Endothelial cell of umbilical vein (primary cell): Measurements from ENCODE around the gene ANKH. TPM values are rescaled to one million over a fixed set of nuclear protein-coding genes. Genes with fewer than 3 reads are reported as not detected.

ENCODE experiments used
- BruUV-seq: library from RNA; stranded (reverse); fragments of 400-500 nt; replicated peaks from 2 replicates; lab custom pipeline; 2021; lab: Mats Ljungman, UMichigan
- CTCF ChIA-PET: fragments of 300-600, 350-600 bp; sonication (Branson Sonifier 250); formaldehyde crosslinking; loops from one replicate; lab custom pipeline; 2021; ENCODE audit warnings: antibody characterized with exemption, inconsistent platforms; lab: Charles Lee
- POLR2A ChIA-PET: fragments of 300-600, 350-600 bp; sonication (Branson Sonifier 250); formaldehyde crosslinking; loops from one replicate; lab custom pipeline; 2021; ENCODE audit warnings: antibody characterized with exemption, inconsistent platforms; lab: Charles Lee
- DNase-seq: peaks from one replicate; pipeline ENCODE4 v3.0.0-alpha.2; 2011; ENCODE audit warnings: low read depth, low spot score
- FAIRE-seq: peaks from 2 replicates; lab custom pipeline; 2011; peaks lifted over from hg19 to GRCh38; lab: Jason Lieb, UNC
- H2AFZ ChIP-seq: 2 replicates; pipeline ENCODE4 v1.6.0; 2012; ENCODE audit warnings: low read depth, low read length, control low read depth, inconsistent platforms
- H3K27ac ChIP-seq: 2 replicates; pipeline ENCODE4 v1.5.1; 2011; ENCODE audit warnings: low read depth, mild to moderate bottlenecking, control low read depth, low read length, moderate library complexity; ENCODE audit not compliant: insufficient read depth
- H3K27me3 ChIP-seq, 2 experiments: 2 replicates each; pipeline versions ENCODE4 v1.6.0 to v1.6.1; 2011; ENCODE audit warnings: low read length in 2 of 2, mixed read lengths in 1 of 2; ENCODE audit not compliant: control insufficient read depth in 2 of 2, insufficient read depth in 2 of 2
- H3K36me3 ChIP-seq, 2 experiments: 2 replicates in 1 of 2; 3 replicates in 1 of 2; pipeline ENCODE4 v1.5.1; 2011; ENCODE audit warnings: low read length in 2 of 2, mild to moderate bottlenecking in 1 of 2, moderate library complexity in 1 of 2; ENCODE audit not compliant: control insufficient read depth in 2 of 2, insufficient read depth in 2 of 2; ENCODE audit errors: extremely low read depth in 1 of 2
- H3K4me1 ChIP-seq: 3 replicates; pipeline ENCODE4 v1.5.1; 2011; ENCODE audit warnings: mild to moderate bottlenecking, low read length; ENCODE audit not compliant: control insufficient read depth, insufficient read depth; ENCODE audit errors: extremely low read depth
- H3K4me2 ChIP-seq: 2 replicates; pipeline ENCODE4 v1.6.1; 2011; ENCODE audit warnings: low read length, control low read depth, mixed read lengths; ENCODE audit not compliant: insufficient read depth
- H3K4me3 ChIP-seq, 3 experiments: fragments of 200-600 bp in 1 of 3; sonication (generic), shearing (Covaris generic) in 1 of 3; replicated peaks in 1 of 3; 2 replicates each; pipeline ENCODE4 v1.5.1; 2011 to 2016; ENCODE audit warnings: control low read depth in 3 of 3, low read length in 3 of 3, mild to moderate bottlenecking in 2 of 3, inconsistent platforms in 1 of 3, low read depth in 1 of 3, moderate library complexity in 1 of 3; ENCODE audit not compliant: insufficient read depth in 1 of 3
- H3K79me2 ChIP-seq: 2 replicates; pipeline ENCODE4 v1.6.0; 2012; ENCODE audit warnings: low read length, inconsistent platforms; ENCODE audit not compliant: control insufficient read depth, insufficient read depth
- H3K9ac ChIP-seq: replicated peaks from 2 replicates; pipeline ENCODE3; 2011; ENCODE audit warnings: low read length, control low read depth; ENCODE audit not compliant: insufficient read depth; ENCODE audit errors: extremely low read depth
- H3K9me1 ChIP-seq: replicated peaks from 3 replicates; pipeline ENCODE4 v1.6.0; 2011; ENCODE audit warnings: mild to moderate bottlenecking, low read length; ENCODE audit not compliant: control insufficient read depth, insufficient read depth; ENCODE audit errors: extremely low read depth
- H3K9me3 ChIP-seq: replicated peaks from 2 replicates; pipeline ENCODE4 v1.5.1; 2012; ENCODE audit warnings: low read length, inconsistent platforms; ENCODE audit not compliant: control insufficient read depth, insufficient read depth
- H4K20me1 ChIP-seq: replicated peaks from 2 replicates; pipeline ENCODE3; 2011; ENCODE audit warnings: mild to moderate bottlenecking, low read length; ENCODE audit not compliant: control insufficient read depth, insufficient read depth; ENCODE audit errors: extremely low read depth
- EZH2 ChIP-seq: IDR thresholded peaks from 2 replicates; pipeline ENCODE4 v1.6.1; 2012; ENCODE audit warnings: borderline replicate concordance, low read depth, mild to moderate bottlenecking, moderate library complexity, low read length, inconsistent platforms; ENCODE audit not compliant: severe bottlenecking
- FOS ChIP-seq: IDR thresholded peaks from 2 replicates; pipeline ENCODE4 v1.6.1; 2011; ENCODE audit warnings: mild to moderate bottlenecking, low read length, moderate library complexity, borderline replicate concordance; ENCODE audit not compliant: insufficient read depth
- GATA2 ChIP-seq: IDR thresholded peaks from 2 replicates; pipeline ENCODE4 v1.7.0; 2011; ENCODE audit warnings: low read depth, mild to moderate bottlenecking, moderate library complexity, mixed read lengths, low read length; ENCODE audit not compliant: insufficient read length, insufficient read depth
- JUN ChIP-seq: IDR thresholded peaks from 2 replicates; pipeline ENCODE4 v1.6.1; 2011; ENCODE audit warnings: borderline replicate concordance, low read depth; ENCODE audit not compliant: insufficient read length, insufficient read depth
- MYC ChIP-seq: IDR thresholded peaks from one replicate; pipeline ENCODE4 v1.6.1; 2011; ENCODE audit warnings: mild to moderate bottlenecking, low read depth, low read length
- POLR2A ChIP-seq: IDR thresholded peaks from 2 replicates; pipeline ENCODE4 v1.6.1; 2012; ENCODE audit warnings: low read depth, mild to moderate bottlenecking, control low read depth, low read length
- POLR2AphosphoS5 ChIP-seq: IDR thresholded peaks from 2 replicates; pipeline ENCODE4 v1.6.1; 2012; ENCODE audit warnings: low read depth, mild to moderate bottlenecking, control low read depth, low read length, moderate library complexity; ENCODE audit not compliant: insufficient read depth
- dilution Hi-C: fragments of 300-500 bp; cut with MboI; formaldehyde crosslinking; loops from one replicate; pipeline ENCODE4 v1.15.0; 2019; ENCODE audit warnings: low sequenced_read_pairs; ENCODE audit not compliant: extremely low pct_ligation_motif_present
- intact Hi-C: fragments of 100-400 bp; cut with micrococcal nuclease; formaldehyde crosslinking; loops from one replicate; pipeline ENCODE4 v1.10.0; 2022
- polyA plus RNA-seq, 4 experiments: library from polyadenylated mRNA; depleted of rRNA in 3 of 4; stranded (reverse) in 3 of 4; unstranded in 1 of 4; fragments of >200 nt; gene quantifications; 2 replicates each; pipeline versions ENCODE4 v1.2.1 to v1.2.3, GENCODE V29; 2011 to 2012; ENCODE audit warnings: missing spikeins in 1 of 4
- total RNA-seq: library from RNA; stranded (reverse); gene quantifications from 2 replicates; pipeline ENCODE4 v1.2.3, GENCODE V29; 2021
- TF ChIP-seq, protein P1 (sequence below), 2 donors: IDR thresholded peaks; 1 replicate in 1 of 2; 2 replicates in 1 of 2; pipeline ENCODE4 v1.5.1; 2011; ENCODE audit warnings: low read length in 2 of 2, mild to moderate bottlenecking in 2 of 2, moderate library complexity in 2 of 2, control low read depth in 1 of 2, inconsistent platforms in 1 of 2, low read depth in 1 of 2; ENCODE audit not compliant: insufficient read depth in 1 of 2; ENCODE audit errors: extremely low read depth in 1 of 2
- TF ChIP-seq, protein P2 (sequence below): IDR thresholded peaks from 2 replicates; pipeline ENCODE4 v1.6.1; 2011; ENCODE audit not compliant: insufficient read depth, insufficient read length

Gene ANKH
- total and polyA plus RNA-seq, 2 donors (not counting 3 experiments of a cell fraction or from before 2014, with no cell fraction given) = 12.7 to 31.4 TPM

DNA sequence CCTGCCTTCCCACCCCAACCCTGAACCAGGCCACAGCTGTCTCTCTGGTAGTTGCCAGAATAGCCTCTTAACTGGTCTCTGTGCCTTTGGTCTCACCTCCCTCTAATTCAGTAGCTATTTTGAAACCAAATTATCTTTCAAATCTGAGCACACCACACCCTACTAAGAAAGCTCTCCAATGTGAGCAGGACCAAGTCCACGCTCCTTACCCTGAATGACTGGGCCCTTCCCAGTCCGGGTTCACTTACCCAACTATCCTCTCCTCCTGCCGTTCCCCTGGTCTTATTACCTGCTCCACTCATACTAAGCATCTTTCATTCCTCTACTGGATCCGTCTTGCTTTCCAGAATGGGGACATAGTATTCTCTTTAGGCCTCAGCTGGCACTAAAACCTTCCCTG lies 16.8 kb downstream of the ANKH start:
- no peak overlapping the region for H3K9ac ChIP-seq
- H3K9me3 ChIP-seq = no peaks in the 10 kb centered on the region
- H3K36me3 ChIP-seq = no peaks in the 10 kb centered on the region
- no peak for FAIRE-seq
- H4K20me1 ChIP-seq = no peaks in the 10 kb centered on the region
- intact Hi-C loops = no loop called here
- BruUV-seq = no TSS peak
- POLR2A ChIA-PET = no interaction called here
- no peaks in the 10 kb centered on the region for H3K4me1 ChIP-seq
- CTCF ChIA-PET = interaction anchor here (0.6 kb wide), 1 partner anchor 149 kb away, joined by 3 read pairs; no protein-coding TSS in a partner anchor
- H3K79me2 ChIP-seq = peaks cover 2% of the 10 kb centered on the region
- no peak overlapping the region for H3K27ac ChIP-seq
- H3K4me3 ChIP-seq = no peak overlapping the region
- DNase-seq = no peak
- H3K4me2 ChIP-seq = no peak overlapping the region
- H3K9me1 ChIP-seq = no peaks in the 10 kb centered on the region
- H3K27me3 ChIP-seq = no peaks in the 10 kb centered on the region
- TF ChIP-seq, protein P1, sequence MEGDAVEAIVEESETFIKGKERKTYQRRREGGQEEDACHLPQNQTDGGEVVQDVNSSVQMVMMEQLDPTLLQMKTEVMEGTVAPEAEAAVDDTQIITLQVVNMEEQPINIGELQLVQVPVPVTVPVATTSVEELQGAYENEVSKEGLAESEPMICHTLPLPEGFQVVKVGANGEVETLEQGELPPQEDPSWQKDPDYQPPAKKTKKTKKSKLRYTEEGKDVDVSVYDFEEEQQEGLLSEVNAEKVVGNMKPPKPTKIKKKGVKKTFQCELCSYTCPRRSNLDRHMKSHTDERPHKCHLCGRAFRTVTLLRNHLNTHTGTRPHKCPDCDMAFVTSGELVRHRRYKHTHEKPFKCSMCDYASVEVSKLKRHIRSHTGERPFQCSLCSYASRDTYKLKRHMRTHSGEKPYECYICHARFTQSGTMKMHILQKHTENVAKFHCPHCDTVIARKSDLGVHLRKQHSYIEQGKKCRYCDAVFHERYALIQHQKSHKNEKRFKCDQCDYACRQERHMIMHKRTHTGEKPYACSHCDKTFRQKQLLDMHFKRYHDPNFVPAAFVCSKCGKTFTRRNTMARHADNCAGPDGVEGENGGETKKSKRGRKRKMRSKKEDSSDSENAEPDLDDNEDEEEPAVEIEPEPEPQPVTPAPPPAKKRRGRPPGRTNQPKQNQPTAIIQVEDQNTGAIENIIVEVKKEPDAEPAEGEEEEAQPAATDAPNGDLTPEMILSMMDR (IDR thresholded peaks at IDR 0.05; ENCODE audit: extremely low read depth in 1 of 2, insufficient read depth in 1 of 2, low read depth in 1 of 2, low read length in 2 of 2) = no peak
- no peak for TF ChIP-seq GATA2
- no peak for TF ChIP-seq FOS
- TF ChIP-seq POLR2A = no peak
- no peak for TF ChIP-seq JUN
- TF ChIP-seq MYC = no peak
- TF ChIP-seq EZH2 = no peak
- TF ChIP-seq, protein P2, sequence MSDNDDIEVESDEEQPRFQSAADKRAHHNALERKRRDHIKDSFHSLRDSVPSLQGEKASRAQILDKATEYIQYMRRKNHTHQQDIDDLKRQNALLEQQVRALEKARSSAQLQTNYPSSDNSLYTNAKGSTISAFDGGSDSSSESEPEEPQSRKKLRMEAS = no peak
- TF ChIP-seq POLR2AphosphoS5 = no peak
- H2AFZ ChIP-seq = no peak overlapping the region
- dilution Hi-C loops = no loop called here
